ENCODE measurements around the gene ARFGAP3.

DNA sequence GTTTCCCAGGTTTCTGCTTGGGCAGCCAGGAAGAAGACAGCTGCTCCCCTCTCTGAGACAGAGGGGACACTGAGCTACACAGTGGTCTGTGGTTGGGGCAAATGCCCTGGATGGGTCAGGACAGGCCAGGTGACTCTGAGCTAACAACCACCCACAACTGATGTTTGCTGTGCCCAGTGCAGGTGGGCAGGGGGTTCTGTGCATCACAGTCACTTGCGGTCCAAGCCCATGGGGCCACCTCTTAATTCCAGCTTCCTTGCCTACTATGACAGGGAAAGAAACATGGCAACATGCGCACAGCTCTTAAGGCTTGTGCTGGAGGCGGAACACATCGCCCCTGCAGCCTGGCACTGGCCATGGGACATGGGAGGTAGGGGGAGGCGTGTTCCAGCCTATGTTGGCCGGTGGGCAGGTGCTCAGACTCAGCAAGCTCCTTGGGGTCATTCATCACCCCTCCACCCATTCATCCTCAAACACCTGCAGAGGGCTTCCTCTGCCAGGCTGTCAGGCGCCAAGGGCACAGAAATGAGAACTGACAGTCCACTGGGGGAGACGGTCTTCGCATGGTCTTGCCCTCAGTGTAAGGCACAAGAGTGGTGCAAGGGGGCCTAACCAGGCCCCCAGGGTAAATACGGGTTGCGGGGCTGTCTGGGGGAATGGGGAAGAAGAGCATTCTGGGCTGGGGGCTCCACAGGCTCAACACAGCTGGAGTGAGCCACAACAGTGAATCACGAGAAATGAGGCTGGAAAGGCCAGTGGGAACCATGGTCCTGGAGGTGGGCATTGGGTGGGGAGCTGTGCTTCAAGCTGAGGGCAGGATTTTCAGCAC lies 55.6 kb downstream of the ARFGAP3 start:
- TF ChIP-seq POLR2A (IDR thresholded peaks at IDR 0.05): no peak
- TF ChIP-seq CTCF (IDR thresholded peaks at IDR 0.05): no peak

Data from tibial nerve (tissue), 3 donors.